CD14-positive monocyte (primary cell): ENCODE measurements around the gene PRKAR1B. TPM values are rescaled to one million over a fixed set of nuclear protein-coding genes. Genes with fewer than 3 reads are reported as not detected.

Experiments used
- DNase-seq, 3 donors: peaks; one replicate each; pipeline ENCODE4 v3.0.0-alpha.2; 2011 to 2022
- H2AFZ ChIP-seq: 2 replicates; pipeline ENCODE4 v1.6.0; 2012; ENCODE audit warnings: mild to moderate bottlenecking, low read depth, low read length, inconsistent platforms; ENCODE audit not compliant: insufficient read depth, poor library complexity, severe bottlenecking
- H3K27ac ChIP-seq, 2 donors: 1 replicate in 1 of 2; 2 replicates in 1 of 2; pipeline ENCODE4 v1.5.1; 2012 to 2013; ENCODE audit warnings: low read length in 2 of 2, control low read depth in 1 of 2, inconsistent platforms in 1 of 2, low read depth in 1 of 2, mild to moderate bottlenecking in 1 of 2
- H3K27me3 ChIP-seq, 2 donors: one replicate each; pipeline versions ENCODE4 v1.6.0 to v1.6.1; 2011 to 2013; ENCODE audit warnings: low read length in 2 of 2; ENCODE audit not compliant: control insufficient read depth in 2 of 2, insufficient read depth in 2 of 2
- H3K36me3 ChIP-seq, 2 donors: replicated peaks in 1 of 2; 1 replicate in 1 of 2; 2 replicates in 1 of 2; pipeline versions ENCODE4 v1.5.1 to v1.6.1; 2012 to 2013; ENCODE audit warnings: low read length in 2 of 2, control low read depth in 1 of 2, inconsistent platforms in 1 of 2, mild to moderate bottlenecking in 1 of 2; ENCODE audit not compliant: insufficient read depth in 2 of 2, control insufficient read depth in 1 of 2
- H3K4me1 ChIP-seq, 2 donors: 1 replicate in 1 of 2; 2 replicates in 1 of 2; pipeline versions ENCODE4 v1.5.1 to v1.6.1; 2012 to 2013; ENCODE audit warnings: low read length in 2 of 2, control low read depth in 1 of 2, inconsistent platforms in 1 of 2, mild to moderate bottlenecking in 1 of 2, moderate library complexity in 1 of 2; ENCODE audit not compliant: insufficient read depth in 2 of 2, control insufficient read depth in 1 of 2
- H3K4me2 ChIP-seq: replicated peaks from 2 replicates; pipeline ENCODE3; 2012; ENCODE audit warnings: low read length, moderate library complexity, mild to moderate bottlenecking; ENCODE audit not compliant: poor library complexity, severe bottlenecking; ENCODE audit errors: extremely low read depth
- H3K4me3 ChIP-seq, 3 experiments: fragments of 200-600 bp in 1 of 3; sonication (generic) in 1 of 3; replicated peaks in 1 of 3; 1 replicate in 2 of 3; 2 replicates in 1 of 3; pipeline ENCODE4 v1.5.1; 2011 to 2013; ENCODE audit warnings: low read length in 3 of 3, mild to moderate bottlenecking in 3 of 3, control low read depth in 2 of 3, low read depth in 2 of 3, inconsistent platforms in 1 of 3, moderate library complexity in 1 of 3
- H3K79me2 ChIP-seq: 2 replicates; pipeline ENCODE4 v1.6.0; 2012; ENCODE audit warnings: mild to moderate bottlenecking, control low read depth, inconsistent platforms, low read length, moderate library complexity; ENCODE audit not compliant: insufficient read depth
- H3K9ac ChIP-seq: 2 replicates; pipeline ENCODE4 v1.6.0; 2017; ENCODE audit warnings: low read length, mild to moderate bottlenecking; ENCODE audit not compliant: insufficient read depth, poor library complexity, severe bottlenecking
- H3K9me3 ChIP-seq, 2 donors: replicated peaks in 1 of 2; 1 replicate in 1 of 2; 2 replicates in 1 of 2; pipeline versions ENCODE4 v1.5.1 to v1.6.1; 2012 to 2013; ENCODE audit warnings: low read length in 2 of 2, control low read depth in 1 of 2; ENCODE audit not compliant: control insufficient read depth in 1 of 2, insufficient read depth in 1 of 2
- H4K20me1 ChIP-seq: 2 replicates; pipeline ENCODE4 v1.6.0; 2012; ENCODE audit warnings: mild to moderate bottlenecking, low read length, control low read depth, moderate library complexity; ENCODE audit not compliant: insufficient read depth
- H3K27ac Mint-ChIP-seq, 7 donors: one replicate each; pipeline ENCODE4 v1.8.0; 2020; ENCODE audit warnings: mild to moderate bottlenecking in 7 of 7, mixed read lengths in 7 of 7, moderate library complexity in 6 of 7, inconsistent platforms in 2 of 7
- H3K27me3 Mint-ChIP-seq, 3 donors: one replicate each; pipeline ENCODE4 v1.8.0; 2021 to 2022; ENCODE audit warnings: low read depth in 3 of 3, mild to moderate bottlenecking in 3 of 3, mixed read lengths in 3 of 3, moderate library complexity in 3 of 3, inconsistent platforms in 1 of 3
- H3K36me3 Mint-ChIP-seq, 2 donors: one replicate each; pipeline ENCODE4 v1.8.0; 2020; ENCODE audit warnings: mixed read lengths in 2 of 2, inconsistent platforms in 1 of 2, mild to moderate bottlenecking in 1 of 2
- H3K4me1 Mint-ChIP-seq: one replicate; pipeline ENCODE4 v1.8.0; 2020; ENCODE audit warnings: mild to moderate bottlenecking, mixed read lengths
- H3K4me3 Mint-ChIP-seq, 2 donors: one replicate each; pipeline ENCODE4 v1.8.0; 2020; ENCODE audit warnings: mild to moderate bottlenecking in 2 of 2, mixed read lengths in 2 of 2, moderate library complexity in 1 of 2
- H3K9me3 Mint-ChIP-seq, 7 donors: one replicate each; pipeline ENCODE4 v1.8.0; 2020 to 2022; ENCODE audit warnings: mixed read lengths in 7 of 7, mild to moderate bottlenecking in 6 of 7, moderate library complexity in 6 of 7, inconsistent platforms in 2 of 7
- CTCF ChIP-seq: fragments of 200-600 bp; IDR thresholded peaks from one replicate; pipeline ENCODE4 v1.8.0; 2022; ENCODE audit warnings: antibody characterized with exemption, mild to moderate bottlenecking
- WGBS: methylation state at CpG from one replicate; pipeline ENCODE4 v1.1.5; 2013; ENCODE audit warnings: missing lambda C conversion rate; ENCODE audit not compliant: insufficient coverage; 5-methylcytosine and 5-hydroxymethylcytosine counted together
- intact Hi-C, 2 donors: fragments of 100-400 bp; cut with micrococcal nuclease; formaldehyde crosslinking; loops; one replicate each; pipeline versions ENCODE4 v1.15.0 to v1.15.1; 2023
- polyA plus RNA-seq, 3 donors: library from polyadenylated mRNA; depleted of rRNA in 1 of 3; unstranded in 2 of 3; stranded (reverse) in 1 of 3; fragments of 300-500 nt in 2 of 3; fragments of >200 nt in 1 of 3; fragmentation: Illumina TruSeq in 2 of 3; gene quantifications; 1 replicate in 2 of 3; 2 replicates in 1 of 3; pipeline ENCODE4 v1.2.3, GENCODE V29; 2012 to 2021

Gene PRKAR1B
- polyA plus RNA-seq, 3 donors, result 0.94 to 2.1 (median 1.1) TPM

- no peak overlapping the region for H3K4me2 ChIP-seq
- H3K36me3 Mint-ChIP-seq, result peaks cover 0 to 1% of the 10 kb centered on the region in 2 donors
- WGBS, result 94% methylated on average over 16 of the region's 16 CpGs
- no peak overlapping the region for H3K27ac ChIP-seq
- no peak overlapping the region for H3K4me3 ChIP-seq
- no peaks in the 10 kb centered on the region for H3K4me1 ChIP-seq
- H3K9ac ChIP-seq, result no peak overlapping the region
- H3K4me3 Mint-ChIP-seq, result peak overlapping the region in 1 of 2 donors; percentile 72
- H3K27me3 ChIP-seq, result peaks cover 0 to 25% of the 10 kb centered on the region in 2 donors
- no peaks in the 10 kb centered on the region for H3K79me2 ChIP-seq
- no peak for DNase-seq
- no peaks in the 10 kb centered on the region for H4K20me1 ChIP-seq
- H3K9me3 Mint-ChIP-seq, result peaks cover 0 to 11% (median 3%) of the 10 kb centered on the region in 7 donors
- H3K36me3 ChIP-seq, result no peaks in the 10 kb centered on the region
- H3K9me3 ChIP-seq, result no peaks in the 10 kb centered on the region
- intact Hi-C loops, result no loop called here
- H3K4me1 Mint-ChIP-seq, result peaks cover 2% of the 10 kb centered on the region
- peak overlapping the region in 2 of 7 donors; percentile 25 to 35 for H3K27ac Mint-ChIP-seq
- no peak for TF ChIP-seq CTCF
- no peak overlapping the region for H2AFZ ChIP-seq
- peaks cover 22 to 39% (median 31%) of the 10 kb centered on the region in 3 donors for H3K27me3 Mint-ChIP-seq
These were observed 13.4 kb downstream of the PRKAR1B start for GRCh38 chr7:713488-714230.

GRCh38 chr7:713139-713457 lies 14.0 kb downstream of the PRKAR1B start:
- no peak for DNase-seq
- Histone ChIP-seq H3K27me3 (peaks cover 0 to 25% of the 10 kb centered on the region in 2 donors), H3K27ac (no peak overlapping the region), H4K20me1 (no peaks in the 10 kb centered on the region), H3K4me2 (no peak overlapping the region), H3K4me1 (no peaks in the 10 kb centered on the region), H2AFZ (no peak overlapping the region), H3K9me3 (no peaks in the 10 kb centered on the region), H3K4me3 (no peak overlapping the region), H3K36me3 (no peaks in the 10 kb centered on the region), H3K79me2 (no peaks in the 10 kb centered on the region), H3K9ac (no peak overlapping the region)
- no peak for TF ChIP-seq CTCF
- intact Hi-C loops, result no loop called here
- peaks cover 0 to 1% of the 10 kb centered on the region in 2 donors for H3K36me3 Mint-ChIP-seq
- peak overlapping the region in 1 of 2 donors; percentile 72 for H3K4me3 Mint-ChIP-seq
- WGBS, result 91% methylated on average over 5 of the region's 9 CpGs
- peaks cover 22 to 39% (median 31%) of the 10 kb centered on the region in 3 donors for H3K27me3 Mint-ChIP-seq
- H3K9me3 Mint-ChIP-seq, result peaks cover 0 to 11% (median 3%) of the 10 kb centered on the region in 7 donors
- peak overlapping the region in 1 of 7 donors; percentile 35 for H3K27ac Mint-ChIP-seq
- no peaks in the 10 kb centered on the region for H3K4me1 Mint-ChIP-seq
